H7 (cell line): Measurements from ENCODE around the gene NUP98. TPM values are rescaled to one million over a fixed set of nuclear protein-coding genes. Genes with fewer than 3 reads are reported as not detected.

Experiments used
- DNase-seq: peaks from one replicate; pipeline ENCODE4 v3.0.0; 2012
- H3K27me3 ChIP-seq: 2 replicates; pipeline ENCODE4 v1.6.0; 2011; ENCODE audit warnings: mild to moderate bottlenecking, low read length; ENCODE audit not compliant: control insufficient read depth, insufficient read depth
- H3K36me3 ChIP-seq: replicated peaks from 2 replicates; pipeline ENCODE4 v1.5.1; 2011; ENCODE audit warnings: low read length; ENCODE audit not compliant: control insufficient read depth, insufficient read depth
- H3K4me3 ChIP-seq: 2 replicates; pipeline ENCODE4 v1.5.1; 2011; ENCODE audit warnings: low read depth, mild to moderate bottlenecking, control low read depth, low read length, moderate library complexity; ENCODE audit not compliant: insufficient read depth
- total RNA-seq: library from RNA; depleted of rRNA; stranded (reverse); fragments of >200 nt; shearing (Covaris generic); gene quantifications from 2 replicates; pipeline ENCODE4 v1.2.3, GENCODE V29; 2014

The NUP98 gene
- total RNA-seq, 1 experiment from 2014 or later, result 132 TPM

DNA sequence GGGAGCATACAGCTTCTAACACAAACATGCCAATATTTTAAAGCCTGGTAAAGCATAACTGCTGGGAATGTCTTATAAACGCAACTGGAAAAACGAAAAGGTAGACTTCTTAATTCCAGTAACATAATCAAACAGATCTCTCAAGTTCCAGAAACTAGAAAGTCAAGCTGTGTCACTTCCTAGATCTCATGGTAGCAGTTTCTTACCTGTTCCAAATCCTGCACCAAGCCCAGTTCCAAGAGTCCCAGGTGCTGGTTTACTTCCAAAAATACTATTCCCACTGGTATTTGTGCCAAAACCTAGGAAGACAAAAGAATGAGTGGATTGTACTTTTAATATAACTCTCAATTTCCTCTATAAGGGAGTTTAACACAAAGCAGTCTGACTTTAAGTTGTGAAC is 44.2 kb downstream of the NUP98 start:
- Histone ChIP-seq H3K4me3 (no peak overlapping the region), H3K36me3 (peaks cover 17% of the 10 kb centered on the region), H3K27me3 (no peaks in the 10 kb centered on the region)
- DNase-seq, result no peak

DNA sequence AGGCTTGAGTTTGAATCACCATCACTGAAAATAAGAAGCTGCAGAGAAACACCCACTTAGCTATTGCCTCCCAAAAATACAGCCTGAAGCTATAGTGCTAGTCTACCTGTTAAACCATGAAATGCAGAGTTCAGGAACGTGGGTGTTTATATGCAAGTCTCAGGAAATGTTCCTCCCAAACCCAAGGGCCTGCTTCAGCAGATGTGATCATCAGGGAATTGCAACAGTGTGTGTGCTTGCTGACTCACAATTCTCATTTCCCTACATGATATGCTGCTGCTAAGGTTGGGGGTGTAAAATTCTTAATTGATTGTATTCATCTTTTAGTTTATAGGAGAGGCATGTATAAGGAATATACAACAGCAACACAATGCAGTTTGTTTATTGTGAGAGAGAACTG is 49.6 kb downstream of the NUP98 start:
- Histone ChIP-seq H3K4me3 (no peak overlapping the region), H3K27me3 (no peaks in the 10 kb centered on the region), H3K36me3 (peaks cover 18% of the 10 kb centered on the region)
- DNase-seq, result no peak

DNA sequence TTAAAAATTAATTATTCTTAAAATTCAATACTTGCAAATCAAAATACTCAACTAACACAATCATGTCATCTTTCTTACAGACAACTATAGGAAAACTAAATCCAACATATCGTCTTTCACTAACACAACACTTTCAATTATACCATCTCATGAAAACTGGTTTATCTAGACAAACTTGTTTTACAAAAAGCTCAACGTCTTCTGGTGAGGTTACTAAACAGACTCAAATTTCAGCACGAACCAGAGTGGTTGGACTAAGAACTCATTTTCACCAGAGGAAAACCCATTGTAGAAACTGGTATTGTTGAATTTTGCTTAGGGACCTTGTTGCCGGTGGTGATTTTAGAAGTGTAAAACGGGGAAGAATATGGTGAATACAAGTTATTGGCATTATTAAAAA is 52.2 kb downstream of the NUP98 start:
- no peaks in the 10 kb centered on the region for H3K27me3 ChIP-seq
- DNase-seq, result no peak
- H3K36me3 ChIP-seq, result peaks cover 13% of the 10 kb centered on the region
- no peak overlapping the region for H3K4me3 ChIP-seq

DNA sequence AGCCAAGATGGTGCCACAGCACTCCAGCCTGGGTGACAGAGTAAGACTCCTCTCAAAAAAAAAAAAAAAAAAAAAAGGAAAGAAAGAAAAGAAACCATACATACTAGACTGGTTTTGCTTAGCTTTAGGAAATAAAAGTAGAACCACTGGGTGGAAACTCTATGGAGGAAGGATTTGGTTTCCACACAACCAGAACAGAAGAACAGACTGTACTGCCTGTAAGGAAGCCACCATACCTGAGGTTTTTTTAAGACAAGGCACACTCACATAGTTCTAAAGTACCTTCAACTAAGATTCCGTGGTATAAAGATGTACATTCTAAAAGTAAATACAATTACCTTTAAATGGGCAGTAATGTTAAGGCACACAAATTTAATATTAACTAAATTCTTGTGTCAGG is 58.6 kb downstream of the NUP98 start:
- Histone ChIP-seq H3K27me3 (no peaks in the 10 kb centered on the region), H3K4me3 (no peak overlapping the region), H3K36me3 (peaks cover 6% of the 10 kb centered on the region)
- DNase-seq, result no peak

DNA sequence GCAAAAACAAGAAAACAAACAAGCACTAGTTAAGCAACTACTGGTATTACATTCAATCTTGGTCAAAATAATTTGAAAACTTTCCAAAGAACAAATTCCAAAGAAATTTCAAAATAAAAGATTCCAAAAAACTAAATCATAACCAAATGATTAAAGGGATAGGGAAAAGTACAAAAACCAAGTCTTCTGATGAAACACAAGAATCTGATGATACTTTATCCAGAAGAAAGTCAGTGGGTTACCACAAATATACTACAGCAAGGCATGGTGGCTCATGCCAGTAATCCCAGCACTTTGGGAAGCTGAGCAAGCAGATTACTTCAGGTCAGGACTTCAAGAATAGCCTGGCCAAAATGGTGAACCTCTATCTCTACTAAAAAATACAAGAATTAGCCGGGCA is 59.1 kb downstream of the NUP98 start:
- H3K36me3 ChIP-seq, result peaks cover 6% of the 10 kb centered on the region
- no peak for DNase-seq
- no peak overlapping the region for H3K4me3 ChIP-seq
- H3K27me3 ChIP-seq, result no peaks in the 10 kb centered on the region

DNA sequence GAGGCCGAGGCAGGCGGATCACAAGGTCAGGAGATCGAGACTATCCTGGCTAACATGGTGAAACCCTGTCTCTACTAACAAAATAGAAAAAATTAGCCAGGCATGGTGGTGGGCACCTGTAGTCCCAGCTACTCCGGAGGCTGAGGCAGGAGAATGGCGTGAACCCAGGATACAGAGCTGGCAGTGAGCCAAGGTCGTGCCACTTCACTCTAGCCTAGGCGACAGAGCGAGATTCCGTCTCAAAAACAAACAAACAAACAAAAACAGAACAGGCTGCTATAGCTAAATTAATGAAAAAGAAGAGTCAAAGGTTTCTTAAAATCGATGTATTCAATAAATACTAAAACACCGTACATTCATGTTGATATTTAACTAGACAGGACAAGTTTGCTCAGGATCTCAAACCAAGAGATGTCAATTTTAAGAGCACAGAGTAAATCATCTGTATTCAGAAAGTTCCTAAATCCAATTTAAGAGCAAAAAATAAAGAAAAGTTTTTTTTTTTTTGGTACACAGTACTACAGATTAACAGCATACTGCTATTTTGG is 59.9 kb downstream of the NUP98 start:
- Histone ChIP-seq H3K4me3 (no peak overlapping the region), H3K36me3 (peaks cover 6% of the 10 kb centered on the region), H3K27me3 (no peaks in the 10 kb centered on the region)
- no peak for DNase-seq

DNA sequence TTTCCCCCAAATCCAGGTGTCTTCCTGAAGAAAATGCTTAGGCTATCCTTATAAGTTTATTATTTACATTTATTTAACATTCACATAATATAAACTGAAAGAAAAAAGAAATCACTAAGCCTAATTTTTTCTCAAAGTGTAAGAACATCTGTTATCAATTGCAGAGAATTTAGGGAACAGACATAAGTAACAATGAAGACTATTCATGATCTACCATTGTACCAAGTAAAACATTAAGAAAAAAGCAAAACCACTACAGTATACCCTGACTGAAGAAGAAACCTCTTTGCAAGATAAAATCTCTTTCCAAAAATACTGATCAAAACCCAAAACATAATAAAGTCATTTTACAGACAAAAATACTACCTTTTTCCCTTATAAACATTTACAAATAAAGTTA is 60.5 kb downstream of the NUP98 start:
- no peaks in the 10 kb centered on the region for H3K27me3 ChIP-seq
- no peak for DNase-seq
- peaks cover 7% of the 10 kb centered on the region for H3K36me3 ChIP-seq

DNA sequence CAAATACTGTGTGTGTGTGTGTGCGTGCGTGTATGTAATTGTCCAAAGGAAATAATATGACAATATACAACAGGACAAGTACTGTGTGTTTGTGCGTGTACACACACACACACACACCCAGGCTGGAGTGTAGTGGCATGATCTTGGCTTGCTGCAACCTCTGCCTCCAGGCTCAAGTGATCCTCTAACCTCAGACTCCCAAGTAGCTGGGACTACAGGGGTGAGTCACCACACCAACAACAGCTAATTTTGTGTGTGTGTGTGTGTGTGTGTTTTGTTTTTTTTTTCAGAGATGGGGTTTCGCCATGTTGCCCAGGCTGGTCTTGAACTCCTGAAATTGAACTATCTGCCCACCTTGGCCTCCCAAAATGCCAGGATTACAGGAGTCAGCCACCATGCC is 61.5 kb downstream of the NUP98 start:
- Histone ChIP-seq H3K36me3 (peaks cover 14% of the 10 kb centered on the region), H3K4me3 (no peak overlapping the region), H3K27me3 (no peaks in the 10 kb centered on the region)
- no peak for DNase-seq

More for the DNA sequence above, 60.5 kb downstream of the NUP98 start:
- no peak overlapping the region for H3K4me3 ChIP-seq

DNA sequence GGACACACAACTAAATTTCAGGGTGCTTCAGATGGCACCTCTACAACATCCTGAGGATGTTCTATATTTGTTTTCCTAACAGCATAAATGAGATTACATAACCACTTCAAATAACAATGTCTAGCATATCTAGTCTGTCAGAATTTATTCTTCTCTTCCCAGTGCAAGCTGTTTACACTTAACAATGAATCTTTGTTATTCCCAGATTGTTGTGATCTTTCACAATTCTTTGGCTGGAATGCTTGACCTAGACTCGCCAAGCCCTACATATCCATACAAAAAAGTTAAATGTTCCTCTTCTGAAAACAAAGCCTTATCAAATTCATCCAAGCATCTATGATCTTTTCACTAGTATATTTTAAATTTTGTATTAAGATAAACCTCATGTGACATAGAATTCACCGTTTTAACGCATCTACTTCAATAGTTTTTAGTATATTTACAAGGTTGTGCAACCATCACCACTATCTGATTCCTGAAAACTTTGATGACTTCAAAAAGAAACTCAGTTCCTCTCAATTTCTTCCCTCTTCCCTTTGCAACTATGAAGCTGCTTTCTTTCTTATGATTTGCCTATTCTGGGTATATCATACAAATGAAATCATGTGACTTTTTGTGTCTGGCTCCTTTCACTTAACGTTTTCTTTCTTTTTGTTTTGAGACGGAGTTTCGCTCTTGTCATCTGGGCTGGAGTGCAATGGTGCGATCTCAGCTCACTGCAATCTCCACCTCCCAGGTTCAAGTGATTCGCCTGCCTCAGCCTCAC is 64.5 kb downstream of the NUP98 start:
- Histone ChIP-seq H3K4me3 (no peak overlapping the region), H3K27me3 (no peaks in the 10 kb centered on the region), H3K36me3 (peaks cover 21% of the 10 kb centered on the region)
- DNase-seq, result no peak

DNA sequence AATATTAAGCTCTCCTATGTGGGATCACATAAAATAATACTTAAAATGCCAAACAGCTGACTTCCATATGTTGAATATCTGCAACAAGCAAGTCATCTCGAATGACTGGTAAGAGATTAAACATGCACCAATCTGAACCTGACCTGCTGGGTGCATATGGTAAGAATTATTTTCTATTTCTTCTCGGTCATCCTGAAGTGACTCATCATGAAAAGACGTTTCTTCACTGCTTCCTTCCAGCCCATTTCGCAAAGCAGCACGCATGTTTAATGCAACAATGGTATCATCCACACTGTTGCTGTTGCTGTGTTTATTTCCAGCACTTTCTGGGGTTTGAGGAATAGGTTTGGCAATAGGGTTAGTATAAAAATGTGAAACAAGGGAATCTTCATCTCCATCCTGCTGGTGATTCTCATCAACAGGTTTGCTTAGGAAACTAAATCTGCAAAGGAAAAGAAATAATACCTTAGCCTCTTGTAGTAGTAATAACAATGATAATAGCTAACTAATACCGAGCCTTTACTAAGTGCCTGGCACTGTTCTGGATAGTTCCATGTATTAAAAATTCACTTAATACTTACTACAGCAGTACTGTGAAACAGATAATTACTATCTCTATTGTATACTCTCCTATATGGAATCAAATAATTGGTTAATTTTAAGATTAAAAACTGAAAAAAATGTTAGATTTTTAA is 74.2 kb downstream of the NUP98 start:
- no peaks in the 10 kb centered on the region for H3K27me3 ChIP-seq
- H3K36me3 ChIP-seq, result peaks cover 26% of the 10 kb centered on the region
- DNase-seq, result no peak
- no peak overlapping the region for H3K4me3 ChIP-seq

DNA sequence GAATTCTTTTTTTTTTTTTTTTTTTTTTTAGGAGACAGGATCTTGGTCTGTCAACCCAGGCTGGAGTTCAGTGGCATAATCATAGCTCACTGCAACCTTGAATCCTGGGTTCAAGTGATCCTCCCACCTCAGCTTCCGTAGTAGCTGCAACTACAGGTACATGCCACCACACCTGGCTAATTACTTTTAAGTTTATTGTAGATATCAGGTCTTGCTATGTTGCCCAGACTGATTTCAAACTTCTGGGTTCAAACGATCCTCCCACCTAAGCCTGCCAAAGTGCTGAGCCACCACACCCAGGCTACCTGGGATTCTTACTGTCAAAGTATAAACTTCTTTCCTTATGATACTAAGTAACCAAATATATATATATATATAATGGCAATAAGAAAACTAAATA is 75.3 kb downstream of the NUP98 start:
- no peak overlapping the region for H3K4me3 ChIP-seq
- no peaks in the 10 kb centered on the region for H3K27me3 ChIP-seq
- H3K36me3 ChIP-seq, result peaks cover 22% of the 10 kb centered on the region
- no peak for DNase-seq

DNA sequence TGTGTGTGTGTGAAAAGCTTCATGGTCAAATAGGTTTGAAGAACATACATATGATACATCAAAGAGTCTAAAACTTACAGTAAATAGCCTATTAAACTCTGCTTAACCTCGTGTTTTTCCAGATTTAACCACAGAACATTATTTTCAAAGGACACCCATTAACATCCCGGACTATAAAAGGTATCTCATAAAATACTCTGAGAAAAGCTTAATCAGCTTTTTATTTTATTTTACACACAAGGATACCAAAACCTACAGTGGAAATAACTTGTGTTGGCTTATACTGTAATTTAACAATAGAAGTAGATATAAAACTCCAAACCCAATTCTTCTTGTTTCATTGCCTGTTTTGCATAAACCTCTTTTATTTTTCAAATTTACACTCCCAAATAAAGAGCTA is 76.4 kb downstream of the NUP98 start:
- DNase-seq, result no peak
- H3K4me3 ChIP-seq, result no peak overlapping the region
- peaks cover 26% of the 10 kb centered on the region for H3K36me3 ChIP-seq
- no peaks in the 10 kb centered on the region for H3K27me3 ChIP-seq

DNA sequence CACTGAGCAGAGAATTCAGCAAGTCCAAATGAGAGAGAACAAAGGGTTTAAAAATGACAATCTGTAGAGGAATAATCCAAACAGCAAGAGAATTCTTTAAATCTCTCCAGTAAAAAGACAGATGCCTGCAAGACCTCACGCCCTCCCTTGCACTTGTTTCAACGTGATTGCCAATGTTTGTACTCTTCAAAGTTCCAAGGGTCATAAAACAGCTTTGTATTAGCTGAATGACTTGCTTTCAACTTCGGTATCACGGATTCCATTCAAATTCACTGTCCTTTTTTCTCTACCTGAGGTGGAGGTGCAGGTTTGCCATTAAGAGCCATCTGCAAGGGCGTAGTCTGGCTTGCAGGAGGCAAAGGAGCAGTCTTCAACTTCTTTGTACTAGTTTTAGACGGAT is 85.1 kb downstream of the NUP98 start:
- Histone ChIP-seq H3K27me3 (no peaks in the 10 kb centered on the region), H3K4me3 (no peak overlapping the region), H3K36me3 (peaks cover 25% of the 10 kb centered on the region)
- no peak for DNase-seq

DNA sequence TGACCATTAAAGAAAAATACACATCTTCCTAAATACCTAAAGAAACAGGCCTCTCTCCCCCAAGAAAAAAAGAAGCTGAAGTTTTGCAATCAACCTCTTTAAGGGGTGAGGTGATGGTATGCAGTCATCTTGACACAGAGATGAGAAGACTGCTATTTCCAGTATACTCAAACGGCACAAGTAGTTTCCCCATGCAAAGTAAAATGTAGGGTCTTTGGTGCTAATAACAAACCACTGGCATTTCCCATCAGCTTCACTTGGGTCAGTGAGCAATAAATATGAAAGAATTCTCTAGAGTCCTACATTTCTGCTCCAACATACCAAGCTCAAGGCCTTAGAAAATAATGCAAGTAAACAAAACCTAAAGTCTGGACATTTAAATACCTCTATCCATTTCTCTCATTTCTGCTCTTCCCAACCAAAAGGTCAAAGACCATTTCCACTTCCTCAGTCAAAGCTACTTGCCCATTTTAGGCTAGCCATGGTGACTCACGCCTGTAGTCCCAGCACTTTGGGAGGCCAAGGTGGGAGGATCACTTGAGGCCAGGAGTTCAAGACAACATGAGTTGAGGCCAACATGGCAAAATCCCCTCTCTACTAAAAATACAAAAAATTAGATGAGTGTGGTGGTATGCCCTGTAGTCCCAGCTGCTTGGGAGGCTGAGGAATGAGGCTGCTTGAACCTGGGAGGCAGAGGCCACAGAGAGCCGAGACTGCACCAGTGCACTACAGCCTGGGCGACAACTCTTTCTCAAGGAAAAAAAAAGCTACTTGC is 86.7 kb downstream of the NUP98 start:
- DNase-seq, result no peak
- Histone ChIP-seq H3K36me3 (peaks cover 21% of the 10 kb centered on the region), H3K27me3 (no peaks in the 10 kb centered on the region), H3K4me3 (no peak overlapping the region)

DNA sequence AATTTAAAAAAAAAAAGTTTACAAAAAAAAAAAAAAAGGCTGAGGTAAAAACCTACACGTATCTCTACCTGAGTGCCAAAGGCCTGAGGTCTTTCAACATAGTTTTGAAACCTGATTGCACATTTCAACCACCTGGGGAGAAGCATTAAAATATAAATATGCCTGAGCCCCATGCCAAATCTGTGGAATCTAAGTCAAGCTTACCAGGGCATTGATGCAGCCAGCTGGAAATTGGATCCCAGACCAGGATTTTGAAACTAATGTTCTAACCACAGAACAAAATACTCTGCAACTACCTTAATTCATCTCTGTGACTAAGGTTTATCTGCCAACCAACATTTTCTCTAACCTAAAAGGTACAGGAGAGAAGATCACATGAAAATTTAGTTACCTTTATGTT is 87.4 kb downstream of the NUP98 start:
- peaks cover 24% of the 10 kb centered on the region for H3K36me3 ChIP-seq
- DNase-seq, result no peak
- no peaks in the 10 kb centered on the region for H3K27me3 ChIP-seq
- H3K4me3 ChIP-seq, result no peak overlapping the region
